WERI-Rb-1 (cell line): ENCODE measurements around the gene SRM.

Source experiments
- DNase-seq: peaks from one replicate; pipeline ENCODE4 v3.0.0-alpha.2; 2020
- H3K27ac ChIP-seq: fragments of 250-450 bp; sonication (Bioruptor Pico); 2 replicates; pipeline ENCODE4 v1.5.1; 2020; ENCODE audit warnings: mild to moderate bottlenecking, moderate library complexity
- H3K27me3 ChIP-seq: fragments of 250-450 bp; sonication (Bioruptor Pico); 2 replicates; pipeline ENCODE4 v1.5.1; 2021; ENCODE audit warnings: mild to moderate bottlenecking, low read depth, moderate library complexity; ENCODE audit not compliant: insufficient read depth, severe bottlenecking
- H3K36me3 ChIP-seq: fragments of 250-450 bp; sonication (Bioruptor Pico); 2 replicates; pipeline ENCODE4 v1.5.1; 2020; ENCODE audit warnings: mild to moderate bottlenecking, moderate library complexity
- H3K4me3 ChIP-seq: 2 replicates; pipeline ENCODE4 v1.5.1; 2011; ENCODE audit warnings: low read depth, mild to moderate bottlenecking, control low read depth, low read length
- H3K9me3 ChIP-seq: fragments of 250-450 bp; sonication (Bioruptor Pico); 2 replicates; pipeline ENCODE4 v1.5.1; 2021; ENCODE audit warnings: mild to moderate bottlenecking, moderate library complexity; ENCODE audit not compliant: severe bottlenecking
- CTCF ChIP-seq: IDR thresholded peaks from 2 replicates; pipeline ENCODE4 v1.5.1; 2011; ENCODE audit warnings: low read depth, mild to moderate bottlenecking, control low read depth, inconsistent platforms, low read length

Gene SRM

GRCh38 chr1:11046625-11047365 is 13.0 kb downstream of the SRM start, which contains the start of gene MASP2:
Gene MASP2 (minus strand): TSS chr1:11047239. CDS start chr1:11047207, 32 bp downstream.
- Histone ChIP-seq H3K36me3 (no peaks in the 10 kb centered on the region), H3K27ac (no peak within 1 kb of the TSS), H3K27me3 (no peaks in the 10 kb centered on the region), H3K4me3 (no peak within 1 kb of the TSS), H3K9me3 (no peaks in the 10 kb centered on the region)
- DNase-seq = no peak
- no peak for TF ChIP-seq CTCF

GRCh38 chr1:11046270-11046566 is 13.6 kb downstream of the SRM start:
- no peaks in the 10 kb centered on the region for H3K27me3 ChIP-seq
- H3K27ac ChIP-seq = no peak overlapping the region
- H3K9me3 ChIP-seq = no peaks in the 10 kb centered on the region
- H3K36me3 ChIP-seq = no peaks in the 10 kb centered on the region
- DNase-seq = no peak
- no peak overlapping the region for H3K4me3 ChIP-seq
- no peak for TF ChIP-seq CTCF

- Histone ChIP-seq H3K4me3 (no peak overlapping the region), H3K27ac (no peak overlapping the region), H3K27me3 (no peaks in the 10 kb centered on the region), H3K36me3 (no peaks in the 10 kb centered on the region), H3K9me3 (no peaks in the 10 kb centered on the region)
- no peak for TF ChIP-seq CTCF
- no peak for DNase-seq
These were observed 14.2 kb downstream of the SRM start for GRCh38 chr1:11045428-11046269.

GRCh38 chr1:11044849-11045427 is 14.9 kb downstream of the SRM start:
- Histone ChIP-seq H3K27ac (no peak overlapping the region), H3K4me3 (no peak overlapping the region), H3K27me3 (no peaks in the 10 kb centered on the region), H3K9me3 (no peaks in the 10 kb centered on the region), H3K36me3 (no peaks in the 10 kb centered on the region)
- TF ChIP-seq CTCF = no peak
- DNase-seq = no peak

- no peak overlapping the region for H3K27ac ChIP-seq
- H3K4me3 ChIP-seq = no peak overlapping the region
- no peak for TF ChIP-seq CTCF
- no peaks in the 10 kb centered on the region for H3K27me3 ChIP-seq
- H3K36me3 ChIP-seq = no peaks in the 10 kb centered on the region
- DNase-seq = no peak
- H3K9me3 ChIP-seq = no peaks in the 10 kb centered on the region
These were observed 15.6 kb downstream of the SRM start for GRCh38 chr1:11044086-11044848.
